D341Med (cell line): ENCODE results near the gene COQ9.
"Not testable (repeated sequence)": the region's sequence is repeated elsewhere in the genome, so short reads cannot be mapped to it uniquely, and the experiment has no call there.

Source experiments
- DNase-seq: peaks from one replicate; pipeline ENCODE4 v3.0.0; 2012; ENCODE audit warnings: low spot score

The COQ9 gene

GRCh38 chr16:57485916-57486857 lies 38.9 kb downstream of the COQ9 start, which contains the start of gene DOK4:
TSS of gene DOK4 (minus strand) at chr16:57486493. CDS start at chr16:57479507, 6,986 bp downstream.
- peak; percentile 97 for DNase-seq

- DNase-seq = peak; percentile 25
These were observed 39.9 kb downstream of the COQ9 start for GRCh38 chr16:57486858-57487834.

GRCh38 chr16:57489229-57489628 lies 42.0 kb downstream of the COQ9 start:
- no peak for DNase-seq

- no peak for DNase-seq
These were observed 46.5 kb downstream of the COQ9 start for GRCh38 chr16:57493767-57494166.

- DNase-seq = no peak
These were observed 49.8 kb downstream of the COQ9 start for GRCh38 chr16:57497121-57497520.

GRCh38 chr16:57498031-57498430 lies 50.8 kb downstream of the COQ9 start:
- DNase-seq = no peak

GRCh38 chr16:57499941-57500340 lies 52.7 kb downstream of the COQ9 start:
- DNase-seq = not testable (repeated sequence)

GRCh38 chr16:57500578-57501111 lies 53.4 kb downstream of the COQ9 start:
- peak; percentile 10 for DNase-seq

GRCh38 chr16:57501492-57501891 lies 54.2 kb downstream of the COQ9 start:
- no peak for DNase-seq

- DNase-seq = no peak
These were observed 54.9 kb downstream of the COQ9 start for GRCh38 chr16:57502048-57502775.

- no peak for DNase-seq
These were observed 56.1 kb downstream of the COQ9 start for GRCh38 chr16:57503366-57503765.

- no peak for DNase-seq
These were observed 56.7 kb downstream of the COQ9 start for GRCh38 chr16:57504001-57504400.

- no peak for DNase-seq
These were observed 57.2 kb downstream of the COQ9 start for GRCh38 chr16:57504491-57504890.

GRCh38 chr16:57505169-57505568 lies 57.9 kb downstream of the COQ9 start:
- DNase-seq = no peak

GRCh38 chr16:57507136-57508034 lies 60.1 kb downstream of the COQ9 start:
- DNase-seq = no peak

- DNase-seq = no peak
These were observed 60.8 kb downstream of the COQ9 start for GRCh38 chr16:57508035-57508425.

- DNase-seq = no peak
These were observed 62.1 kb downstream of the COQ9 start for GRCh38 chr16:57509231-57509923.

- DNase-seq = no peak
These were observed 63.0 kb downstream of the COQ9 start for GRCh38 chr16:57510016-57510871.
